Gastroesophageal sphincter (tissue), 3 donors: Measurements from ENCODE around the gene TGM4.

ENCODE experiments used
- CTCF ChIP-seq, 4 experiments: fragments of 200-600 bp in 2 of 4; fragments of 450-650 bp in 2 of 4; sonication (generic) in 1 of 4; IDR thresholded peaks; one replicate each; pipeline ENCODE4 v1.5.1; 2017 to 2019; ENCODE audit warnings: antibody characterized with exemption in 4 of 4, mild to moderate bottlenecking in 2 of 4, moderate library complexity in 2 of 4
- EP300 ChIP-seq: sonication (generic); formaldehyde crosslinking; IDR thresholded peaks from one replicate; pipeline ENCODE4 v1.6.1; 2017; ENCODE audit warnings: antibody characterized with exemption, mild to moderate bottlenecking
- POLR2A ChIP-seq, 2 donors: fragments of 450-650 bp; IDR thresholded peaks; one replicate each; pipeline ENCODE4 v1.6.1; 2017; ENCODE audit warnings: antibody characterized with exemption in 2 of 2, mild to moderate bottlenecking in 2 of 2, moderate library complexity in 1 of 2

DNA sequence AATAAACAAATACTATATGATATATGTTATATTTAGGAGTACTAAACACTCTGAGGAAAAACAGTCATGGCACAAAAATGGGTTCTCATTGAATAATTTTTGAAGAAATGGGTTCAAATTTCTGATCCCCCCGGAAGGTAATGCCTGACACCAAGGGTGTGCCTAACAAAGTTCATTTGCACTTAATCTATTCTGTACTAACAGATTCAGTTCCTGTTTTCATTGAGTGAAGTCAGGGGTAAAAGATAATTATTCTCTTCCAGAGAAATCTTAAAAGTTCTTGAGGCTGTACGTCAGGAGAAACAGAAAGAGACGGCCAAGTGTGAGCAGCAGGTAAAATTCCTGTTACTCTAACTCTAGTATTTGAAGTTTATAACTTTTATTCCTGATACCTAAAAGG, 47.2 kb upstream of the TGM4 start:
- TF ChIP-seq CTCF (IDR thresholded peaks at IDR 0.05) (no peak), POLR2A (IDR thresholded peaks at IDR 0.05) (no peak), EP300 (no peak)
